ENCODE measurements around the gene SCLY. TPM values are rescaled to one million over a fixed set of nuclear protein-coding genes. Genes with fewer than 3 reads are reported as not detected.

Gene SCLY
- total RNA-seq, 2 donors from 2014 or later, result 18.5 to 32.4 TPM

- Histone ChIP-seq H3K4me3 (peak overlapping the region; percentile 95 to 100), H3K36me3 (replicated peaks in 1 of 2; ENCODE audit: insufficient read depth in 1 of 2, low read depth in 2 of 2) (peaks cover 0 to 2% of the 10 kb centered on the region in 2 donors), H3K27ac (peak overlapping the region; percentile 37 to 94 (median 84)), H3K9me3 (no peaks in the 10 kb centered on the region), H3K27me3 (no peaks in the 10 kb centered on the region), H3K4me1 (peaks cover 55% of the 10 kb centered on the region)
- no peak for TF ChIP-seq POLR2A (IDR thresholded peaks at IDR 0.05)
- no peak for TF ChIP-seq CTCF (IDR thresholded peaks at IDR 0.05)
- ATAC-seq (peak; percentile 3), DNase-seq (peak; percentile 43 to 58 (median 44))
- intact Hi-C loops (cut with DNase I), result no loop called here
- WGBS, 2 donors, result 2 to 3% methylated on average over 24 to 29 of the region's 29 CpGs
Measured at GRCh38 chr2:238061315-238062202, 758 bp downstream of the SCLY start.

GRCh38 chr2:238063414-238064189 is 2.8 kb downstream of the SCLY start:
- H3K27me3 ChIP-seq, result no peaks in the 10 kb centered on the region
- 77% methylated on average over 8 of the region's 8 CpGs for WGBS, 2 donors
- ATAC-seq, result no peak
- peaks cover 0 to 5% of the 10 kb centered on the region in 2 donors for H3K36me3 ChIP-seq (replicated peaks in 1 of 2; ENCODE audit: insufficient read depth in 1 of 2, low read depth in 2 of 2)
- peaks cover 55% of the 10 kb centered on the region for H3K4me1 ChIP-seq
- intact Hi-C loops (cut with DNase I), result no loop called here
- no peak for TF ChIP-seq POLR2A (IDR thresholded peaks at IDR 0.05)
- no peak for TF ChIP-seq CTCF (IDR thresholded peaks at IDR 0.05)
- H3K27ac ChIP-seq, result peak overlapping the region; percentile 8 to 80 (median 70)
- H3K9me3 ChIP-seq, result no peaks in the 10 kb centered on the region
- no peak overlapping the region for H3K4me3 ChIP-seq
- no peak for DNase-seq

GRCh38 chr2:238064376-238064775 is 3.6 kb downstream of the SCLY start:
- ATAC-seq (no peak), DNase-seq (peak in 2 of 4 donors; percentile 44 to 49)
- Histone ChIP-seq H3K27ac (peak overlapping the region; percentile 8 to 80 (median 70)), H3K27me3 (no peaks in the 10 kb centered on the region), H3K4me1 (peaks cover 57% of the 10 kb centered on the region), H3K4me3 (no peak overlapping the region), H3K36me3 (replicated peaks in 1 of 2; ENCODE audit: insufficient read depth in 1 of 2, low read depth in 2 of 2) (peaks cover 0 to 5% of the 10 kb centered on the region in 2 donors), H3K9me3 (no peaks in the 10 kb centered on the region)
- intact Hi-C loops (cut with DNase I), result no loop called here
- WGBS, 2 donors, result 23 to 28% methylated on average over 7 of the region's 7 CpGs
- TF ChIP-seq CTCF (IDR thresholded peaks at IDR 0.05) (no peak), POLR2A (IDR thresholded peaks at IDR 0.05) (no peak)

- intact Hi-C loops (cut with DNase I), result no loop called here
- H3K27me3 ChIP-seq, result no peaks in the 10 kb centered on the region
- H3K27ac ChIP-seq, result peak overlapping the region in 3 of 4 donors; percentile 68 to 80 (median 71)
- H3K36me3 ChIP-seq (replicated peaks in 1 of 2; ENCODE audit: insufficient read depth in 1 of 2, low read depth in 2 of 2), result peaks cover 0 to 5% of the 10 kb centered on the region in 2 donors
- ATAC-seq (no peak), DNase-seq (no peak)
- peaks cover 57% of the 10 kb centered on the region for H3K4me1 ChIP-seq
- 60 to 62% methylated on average over 18 of the region's 18 CpGs for WGBS, 2 donors
- TF ChIP-seq POLR2A (IDR thresholded peaks at IDR 0.05) (no peak), CTCF (IDR thresholded peaks at IDR 0.05) (no peak)
- H3K4me3 ChIP-seq, result no peak overlapping the region
- no peaks in the 10 kb centered on the region for H3K9me3 ChIP-seq
Measured at GRCh38 chr2:238065071-238065846, 4.5 kb downstream of the SCLY start.
